Measurements from ENCODE around the gene MCC. TPM values are rescaled to one million over a fixed set of nuclear protein-coding genes. Genes with fewer than 3 reads are reported as not detected.

The MCC gene
- total and polyA plus RNA-seq, 4 donors = 9.0 to 47.3 (median 14.7) TPM

GRCh38 chr5:113169720-113170119 is 318.5 kb downstream of the MCC start:
- Histone ChIP-seq H3K4me3 (ENCODE audit: low read depth in 1 of 3, low read length in 3 of 3) (no peak overlapping the region), H3K9me3 (ENCODE audit: control insufficient read depth in 4 of 4, low read length in 3 of 4) (no peaks in the 10 kb centered on the region), H3K27ac (ENCODE audit: low read depth in 1 of 2, low read length in 2 of 2) (no peak overlapping the region), H3K27me3 (ENCODE audit: control insufficient read depth in 4 of 4, insufficient read depth in 4 of 4, low read length in 3 of 4) (no peaks in the 10 kb centered on the region), H3K4me1 (ENCODE audit: control insufficient read depth in 4 of 4, insufficient read depth in 4 of 4, low read length in 3 of 4) (peaks cover 2 to 27% (median 11%) of the 10 kb centered on the region in 4 donors), H3K36me3 (ENCODE audit: control insufficient read depth in 4 of 4, insufficient read depth in 3 of 4, low read depth in 1 of 4, low read length in 3 of 4) (no peaks in the 10 kb centered on the region), H3K9ac (ENCODE audit: low read depth in 1 of 2, low read length in 2 of 2) (no peak overlapping the region)
- no peak for DNase-seq (ENCODE audit: low spot score)
- WGBS = 25% methylated on average over 1 of the region's 1 CpG
- TF ChIP-seq RXRA (IDR thresholded peaks at IDR 0.05) (no peak), ATF3 (IDR thresholded peaks at IDR 0.05) (no peak), REST (IDR thresholded peaks at IDR 0.05) (no peak), MAX (IDR thresholded peaks at IDR 0.05) (no peak), EGR1 (IDR thresholded peaks at IDR 0.05; ENCODE audit: low read depth in 2 of 2) (no peak), CTCF (IDR thresholded peaks at IDR 0.05; ENCODE audit: low read depth, low read length, missing input control) (no peak), TAF1 (conservative IDR thresholded peaks at IDR 0.05) (no peak), FOXA2 (IDR thresholded peaks at IDR 0.05) (no peak), NR2F2 (IDR thresholded peaks at IDR 0.05) (no peak), HNF4A (conservative IDR thresholded peaks at IDR 0.05) (no peak), JUND (IDR thresholded peaks at IDR 0.05) (no peak), ZBTB33 (IDR thresholded peaks at IDR 0.05) (no peak), GABPA (IDR thresholded peaks at IDR 0.05 in 1 of 2, conservative IDR thresholded peaks at IDR 0.05 in 1 of 2) (no peak), HNF4G (IDR thresholded peaks at IDR 0.05) (no peak), SP1 (IDR thresholded peaks at IDR 0.05) (no peak)

- no peaks in the 10 kb centered on the region for H3K27me3 ChIP-seq (ENCODE audit: control insufficient read depth in 4 of 4, insufficient read depth in 4 of 4, low read length in 3 of 4)
- no peak overlapping the region for H3K4me3 ChIP-seq (ENCODE audit: low read depth in 1 of 3, low read length in 3 of 3)
- WGBS = 86% methylated on average over 2 of the region's 2 CpGs
- no peak for DNase-seq (ENCODE audit: low spot score)
- H3K36me3 ChIP-seq (ENCODE audit: control insufficient read depth in 4 of 4, insufficient read depth in 3 of 4, low read depth in 1 of 4, low read length in 3 of 4) = no peaks in the 10 kb centered on the region
- no peak overlapping the region for H3K27ac ChIP-seq (ENCODE audit: low read depth in 1 of 2, low read length in 2 of 2)
- TF ChIP-seq GABPA (IDR thresholded peaks at IDR 0.05 in 1 of 2, conservative IDR thresholded peaks at IDR 0.05 in 1 of 2) (no peak), ATF3 (IDR thresholded peaks at IDR 0.05) (no peak), YY1 (IDR thresholded peaks at IDR 0.05) (no peak), FOXA2 (IDR thresholded peaks at IDR 0.05) (no peak), HNF4G (IDR thresholded peaks at IDR 0.05) (no peak), SP1 (IDR thresholded peaks at IDR 0.05) (no peak), RXRA (IDR thresholded peaks at IDR 0.05) (no peak)
- peaks cover 2 to 31% (median 13%) of the 10 kb centered on the region in 4 donors for H3K4me1 ChIP-seq (ENCODE audit: control insufficient read depth in 4 of 4, insufficient read depth in 4 of 4, low read length in 3 of 4)
- H3K9ac ChIP-seq (ENCODE audit: low read depth in 1 of 2, low read length in 2 of 2) = no peak overlapping the region
- no peaks in the 10 kb centered on the region for H3K9me3 ChIP-seq (ENCODE audit: control insufficient read depth in 4 of 4, low read length in 3 of 4)
Measured at GRCh38 chr5:113167985-113168384, 320.3 kb downstream of the MCC start.

Data from liver (tissue), 9 donors.